HG02973 (cell line): Measurements from ENCODE around the gene BPTF.
"Not testable (repeated sequence)": the region's sequence is repeated elsewhere in the genome, so short reads cannot be mapped to it uniquely, and the experiment has no call there.

Experiments used
- ATAC-seq: cut with Tn5 transposase; IDR thresholded peaks from one replicate; pipeline ENCODE4 v1.9.1; 2021; ENCODE audit warnings: moderate library complexity; ENCODE audit not compliant: unreplicated experiment

BPTF gene

DNA sequence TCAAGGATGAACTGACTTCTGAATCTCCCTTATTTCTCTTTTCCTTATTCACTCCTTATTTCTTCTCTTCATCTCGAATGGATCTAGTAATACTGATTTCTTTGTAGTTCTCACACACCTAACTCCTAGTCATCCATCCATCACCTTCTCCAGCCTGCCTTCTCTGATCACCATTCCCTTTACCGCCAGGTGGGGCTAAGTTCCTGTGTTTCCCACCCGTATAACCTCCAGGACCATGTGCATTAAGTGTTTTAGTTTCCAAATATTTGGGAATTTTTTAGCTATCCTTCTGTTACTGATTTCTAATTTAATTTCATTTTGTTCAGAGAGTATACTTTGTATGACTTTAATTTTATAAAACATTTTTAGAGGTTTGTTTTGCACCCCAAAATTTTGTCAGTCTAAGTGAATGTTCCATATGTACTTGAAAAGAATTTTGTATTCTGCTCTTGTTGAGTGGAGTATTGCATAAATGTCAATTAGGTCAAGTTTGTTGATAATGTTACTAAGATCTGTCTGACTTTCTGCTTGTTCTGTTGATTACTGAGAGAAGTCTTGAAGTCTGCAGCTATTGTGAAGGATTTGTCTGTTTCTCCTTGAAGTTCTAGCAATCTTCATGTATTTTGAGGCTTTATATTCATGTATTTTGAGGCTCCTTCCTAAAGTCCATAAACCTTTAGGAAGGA lies 8.8 kb downstream of the BPTF start:
- ATAC-seq: no peak

DNA sequence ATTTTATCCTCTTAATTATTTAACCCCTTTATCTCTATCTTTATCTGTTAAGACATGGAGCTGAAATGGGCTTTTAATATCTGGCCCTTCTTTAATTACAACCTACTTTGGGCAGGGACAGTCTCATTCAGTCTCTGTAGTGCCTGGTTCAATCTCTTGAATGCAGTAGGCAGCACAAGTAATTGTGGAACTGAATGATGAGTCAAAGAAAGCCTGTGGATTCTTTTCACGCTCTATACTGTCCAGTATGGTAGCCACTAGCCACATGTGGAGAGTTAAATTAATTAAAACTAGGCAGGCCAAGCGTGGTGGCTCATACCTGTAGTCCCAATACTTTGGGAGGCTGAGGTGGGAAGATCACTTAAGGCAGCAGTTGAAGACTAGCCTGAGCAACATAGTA lies 9.3 kb downstream of the BPTF start:
- ATAC-seq: no peak

DNA sequence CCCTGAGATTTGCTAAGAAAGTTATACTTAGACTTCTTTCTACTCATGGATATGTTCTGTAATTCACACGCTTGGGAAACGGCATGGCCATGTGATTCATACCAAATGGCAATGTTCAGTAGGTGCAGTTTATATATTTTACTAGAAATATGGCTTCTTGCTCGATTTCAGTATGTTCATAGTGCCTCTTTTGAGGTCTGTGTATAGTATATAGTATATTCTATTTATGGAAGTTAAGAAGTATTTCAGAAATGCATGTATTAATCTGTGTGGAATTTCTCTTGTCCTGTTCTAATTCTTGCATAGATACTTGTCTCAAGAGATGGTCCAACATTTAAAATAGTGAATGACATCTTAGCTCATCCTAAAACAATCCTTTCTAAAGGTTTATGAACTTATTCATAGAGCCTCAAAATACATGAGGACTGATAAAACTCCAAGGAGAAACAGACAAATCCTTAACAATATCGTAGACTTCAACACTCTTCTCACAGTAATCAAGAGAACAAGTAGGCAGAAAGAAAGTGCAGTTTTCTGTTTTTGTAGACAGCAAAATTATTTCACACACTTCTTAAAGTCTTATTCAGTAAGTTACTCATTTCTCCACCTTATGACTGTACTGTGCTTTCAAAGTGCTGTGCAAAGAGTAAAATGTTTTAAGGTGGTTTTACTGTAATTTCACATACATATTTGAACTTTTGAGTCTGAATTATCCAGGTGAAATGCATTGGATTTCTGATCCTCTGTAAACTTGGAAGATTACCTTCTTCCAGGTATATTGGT lies 11.1 kb downstream of the BPTF start:
- no peak for ATAC-seq

- no peak for ATAC-seq
These were observed 12.7 kb downstream of the BPTF start for GRCh38 chr17:67837965-67838364.

GRCh38 chr17:67838538-67838937 lies 13.2 kb downstream of the BPTF start:
- ATAC-seq: no peak

DNA sequence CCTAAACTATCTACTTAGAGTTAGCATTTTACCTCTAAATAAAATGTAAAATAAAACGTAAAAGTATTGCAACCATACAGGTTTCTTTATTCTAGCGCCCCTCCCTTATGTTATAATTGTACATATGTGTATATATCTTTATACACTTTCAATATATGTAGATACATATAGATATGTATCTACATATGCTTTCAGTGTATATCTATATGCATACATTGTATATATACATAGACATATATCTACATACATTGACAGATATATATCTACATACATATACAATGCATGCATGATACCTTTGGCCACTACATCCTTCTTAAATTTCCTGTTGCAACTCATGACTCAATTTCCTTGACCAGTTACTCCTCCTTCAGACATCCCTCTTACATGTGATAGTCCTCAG lies 16.7 kb downstream of the BPTF start:
- no peak for ATAC-seq

GRCh38 chr17:67842648-67843047 lies 17.3 kb downstream of the BPTF start:
- ATAC-seq: no peak

- no peak for ATAC-seq
These were observed 20.1 kb downstream of the BPTF start for GRCh38 chr17:67845374-67845773.

DNA sequence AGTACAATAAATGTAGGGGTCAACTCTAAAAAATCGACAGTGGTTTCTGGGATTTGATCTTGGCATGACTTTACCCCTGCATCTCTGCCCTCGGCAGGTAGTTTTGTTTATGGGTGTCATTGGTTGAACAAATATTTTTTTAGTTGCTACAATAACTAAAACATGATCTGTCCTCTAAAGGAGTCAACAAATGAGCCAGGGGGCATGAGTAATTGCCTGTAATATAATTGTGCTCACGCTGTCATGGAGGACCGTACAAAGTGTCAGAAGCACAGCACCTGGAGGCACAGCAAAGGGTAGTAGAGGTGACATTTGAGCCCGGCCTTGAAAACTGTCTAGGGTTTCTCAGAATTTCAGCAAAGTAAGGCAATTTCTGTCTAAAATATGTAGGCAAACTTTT lies 22.9 kb downstream of the BPTF start:
- not testable (repeated sequence) for ATAC-seq

- ATAC-seq: not testable (repeated sequence)
These were observed 23.5 kb downstream of the BPTF start for GRCh38 chr17:67848846-67849245.

DNA sequence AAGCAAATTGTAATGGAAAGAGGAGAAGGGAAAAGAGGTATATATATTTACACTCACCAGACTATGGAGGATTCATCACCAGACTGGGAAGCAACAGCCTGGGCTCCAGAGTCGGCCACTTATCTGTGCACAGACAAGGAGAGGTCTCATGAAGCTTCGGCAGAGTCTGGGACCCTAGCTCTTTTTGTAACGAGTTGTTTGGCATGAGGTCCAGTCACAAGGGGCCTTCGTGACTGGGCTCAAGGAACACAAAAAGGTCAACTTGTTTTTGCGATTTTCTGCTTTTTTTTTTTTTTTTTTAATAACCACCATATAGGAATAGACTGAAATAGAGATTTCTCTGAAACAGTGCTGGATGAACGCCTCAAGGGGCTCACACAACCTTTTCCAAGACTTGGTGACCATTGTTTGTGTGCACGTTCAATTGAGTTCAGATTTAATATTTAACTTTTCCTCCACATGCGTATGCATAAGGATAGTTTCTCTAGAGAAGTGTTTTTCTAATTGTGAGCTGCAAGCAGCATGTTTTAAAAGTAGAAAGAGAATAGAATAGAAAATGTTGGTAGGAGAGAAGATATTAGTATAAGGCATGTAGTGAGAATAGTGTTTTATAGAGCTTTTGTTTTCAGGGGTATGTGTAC lies 25.8 kb downstream of the BPTF start:
- ATAC-seq: no peak

- no peak for ATAC-seq
These were observed 28.4 kb downstream of the BPTF start for GRCh38 chr17:67853703-67854102.

GRCh38 chr17:67854378-67854777 lies 29.1 kb downstream of the BPTF start:
- ATAC-seq: no peak

GRCh38 chr17:67855504-67856324 lies 30.4 kb downstream of the BPTF start:
- no peak for ATAC-seq

- ATAC-seq: not testable (repeated sequence)
These were observed 31.1 kb downstream of the BPTF start for GRCh38 chr17:67856402-67856801.

- no peak for ATAC-seq
These were observed 37.4 kb downstream of the BPTF start for GRCh38 chr17:67862614-67863217.

- ATAC-seq: no peak
These were observed 38.4 kb downstream of the BPTF start for GRCh38 chr17:67863624-67864247.

- no peak for ATAC-seq
These were observed 40.1 kb downstream of the BPTF start for GRCh38 chr17:67865438-67865837.

DNA sequence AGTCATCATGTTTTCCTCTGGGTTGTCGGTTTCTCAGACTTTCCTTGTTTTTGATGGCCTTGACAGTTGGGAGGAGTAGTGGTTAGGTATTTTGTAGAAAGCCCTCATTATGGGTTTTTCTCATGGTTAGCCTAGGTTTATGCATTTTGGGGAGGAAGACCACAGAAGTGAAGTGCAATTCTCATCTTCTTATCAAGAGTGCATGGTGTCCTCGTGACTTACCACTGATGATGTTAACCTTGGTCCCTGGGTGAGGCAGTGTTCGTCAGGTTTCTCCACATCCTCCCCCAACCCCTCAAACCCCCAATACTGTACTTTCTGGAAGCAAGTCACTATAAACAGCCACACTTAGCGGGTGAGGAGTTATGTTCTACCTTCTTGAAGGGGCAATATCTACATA lies 42.3 kb downstream of the BPTF start:
- ATAC-seq: no peak

DNA sequence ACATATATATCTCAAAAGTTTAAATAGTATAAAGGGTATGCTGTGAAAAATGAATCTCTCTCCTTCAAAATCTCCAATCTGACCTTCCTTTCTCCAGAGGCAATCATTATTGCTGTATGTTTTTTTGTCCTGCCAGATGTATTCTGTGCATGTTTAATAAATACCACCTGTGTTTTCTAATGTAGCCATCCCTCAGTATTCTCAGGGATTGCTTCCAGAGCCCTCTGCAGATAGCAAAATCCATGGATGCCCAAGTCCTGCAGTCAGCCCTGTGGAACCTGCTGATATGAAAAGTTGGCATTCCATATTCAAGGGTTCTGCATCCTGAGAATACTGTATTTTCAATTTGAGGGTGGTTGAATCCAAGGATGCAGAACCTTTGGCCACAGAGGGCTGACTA lies 42.9 kb downstream of the BPTF start:
- ATAC-seq: no peak
